ENCODE results near the gene ROBO1. TPM values are rescaled to one million over a fixed set of nuclear protein-coding genes. Genes with fewer than 3 reads are reported as not detected.

ROBO1 gene
- total RNA-seq, 1 donor from 2014 or later: 66.5 TPM

- no peak overlapping the region for H3K4me3 ChIP-seq
- H3K27ac ChIP-seq: no peak overlapping the region
- DNase-seq (ENCODE audit: extremely low spot score in 2 of 2): no peak
- TF ChIP-seq POLR2AphosphoS5 (IDR thresholded peaks at IDR 0.05; ENCODE audit: insufficient read depth in 1 of 2, low read depth in 1 of 2) (no peak), CTCF (IDR thresholded peaks at IDR 0.05) (no peak), POLR2A (IDR thresholded peaks at IDR 0.05) (no peak)
- intact Hi-C loops (cut with DNase I): no loop called here
- no peaks in the 10 kb centered on the region for H3K9me3 ChIP-seq
- no peaks in the 10 kb centered on the region for H3K4me1 ChIP-seq
- H3K36me3 ChIP-seq: no peaks in the 10 kb centered on the region
- H3K27me3 ChIP-seq: no peaks in the 10 kb centered on the region
These were observed 357.7 kb downstream of the ROBO1 start for GRCh38 chr3:79410136-79410535.

- no peak overlapping the region for H3K4me3 ChIP-seq
- intact Hi-C loops (cut with DNase I): no loop called here
- H3K27me3 ChIP-seq: no peaks in the 10 kb centered on the region
- H3K4me1 ChIP-seq: no peaks in the 10 kb centered on the region
- H3K36me3 ChIP-seq: no peaks in the 10 kb centered on the region
- no peak overlapping the region for H3K27ac ChIP-seq
- no peak for DNase-seq (ENCODE audit: extremely low spot score in 2 of 2)
- TF ChIP-seq CTCF (IDR thresholded peaks at IDR 0.05) (no peak), POLR2A (IDR thresholded peaks at IDR 0.05) (no peak), POLR2AphosphoS5 (IDR thresholded peaks at IDR 0.05; ENCODE audit: insufficient read depth in 1 of 2, low read depth in 1 of 2) (no peak)
- H3K9me3 ChIP-seq: no peaks in the 10 kb centered on the region
These were observed 361.6 kb downstream of the ROBO1 start for GRCh38 chr3:79406175-79406574.

- intact Hi-C loops (cut with DNase I): no loop called here
- H3K9me3 ChIP-seq: no peaks in the 10 kb centered on the region
- no peaks in the 10 kb centered on the region for H3K27me3 ChIP-seq
- no peaks in the 10 kb centered on the region for H3K4me1 ChIP-seq
- DNase-seq (ENCODE audit: extremely low spot score in 2 of 2): no peak
- no peak overlapping the region for H3K4me3 ChIP-seq
- no peak for TF ChIP-seq POLR2A (IDR thresholded peaks at IDR 0.05)
- H3K27ac ChIP-seq: no peak overlapping the region
- H3K36me3 ChIP-seq: no peaks in the 10 kb centered on the region
These were observed 362.6 kb downstream of the ROBO1 start for GRCh38 chr3:79405183-79405582.

- H3K9me3 ChIP-seq: no peaks in the 10 kb centered on the region
- intact Hi-C loops (cut with DNase I): no loop called here
- H3K4me1 ChIP-seq: no peaks in the 10 kb centered on the region
- no peak overlapping the region for H3K27ac ChIP-seq
- no peaks in the 10 kb centered on the region for H3K36me3 ChIP-seq
- H3K4me3 ChIP-seq: no peak overlapping the region
- no peak for DNase-seq (ENCODE audit: extremely low spot score in 2 of 2)
- no peaks in the 10 kb centered on the region for H3K27me3 ChIP-seq
- TF ChIP-seq POLR2A (IDR thresholded peaks at IDR 0.05): no peak
- TF ChIP-seq POLR2AphosphoS5 (IDR thresholded peaks at IDR 0.05; ENCODE audit: insufficient read depth in 1 of 2, low read depth in 1 of 2): no peak
- TF ChIP-seq CTCF (IDR thresholded peaks at IDR 0.05): no peak
These were observed 371.2 kb downstream of the ROBO1 start for GRCh38 chr3:79396595-79396994.

GRCh38 chr3:79392479-79392878 lies 375.3 kb downstream of the ROBO1 start:
- H3K27ac ChIP-seq: no peak overlapping the region
- no peaks in the 10 kb centered on the region for H3K4me1 ChIP-seq
- TF ChIP-seq POLR2A (IDR thresholded peaks at IDR 0.05): no peak
- TF ChIP-seq POLR2AphosphoS5 (IDR thresholded peaks at IDR 0.05; ENCODE audit: insufficient read depth in 1 of 2, low read depth in 1 of 2): no peak
- no peak for TF ChIP-seq CTCF (IDR thresholded peaks at IDR 0.05)
- no peaks in the 10 kb centered on the region for H3K9me3 ChIP-seq
- no peak for DNase-seq (ENCODE audit: extremely low spot score in 2 of 2)
- intact Hi-C loops (cut with DNase I): no loop called here
- H3K4me3 ChIP-seq: no peak overlapping the region
- H3K36me3 ChIP-seq: no peaks in the 10 kb centered on the region
- no peaks in the 10 kb centered on the region for H3K27me3 ChIP-seq

- TF ChIP-seq POLR2A (IDR thresholded peaks at IDR 0.05): no peak
- H3K27ac ChIP-seq: no peak overlapping the region
These were observed 377.4 kb downstream of the ROBO1 start for GRCh38 chr3:79390352-79390751.

More at GRCh38 chr3:79390352-79390751, 377.4 kb downstream of the ROBO1 start:
- Histone ChIP-seq H3K4me3 (no peak overlapping the region), H3K4me1 (no peaks in the 10 kb centered on the region), H3K9me3 (no peaks in the 10 kb centered on the region), H3K27me3 (no peaks in the 10 kb centered on the region), H3K36me3 (no peaks in the 10 kb centered on the region)
- DNase-seq (ENCODE audit: extremely low spot score in 2 of 2): no peak
- intact Hi-C loops (cut with DNase I): no loop called here

All from vagina (tissue), 2 donors.